ENCODE measurements around the gene KCNIP4.

Gene KCNIP4

GRCh38 chr4:21411086-21411485 is 537.5 kb downstream of the KCNIP4 start:
- no peak for TF ChIP-seq CTCF (conservative IDR thresholded peaks at IDR 0.05; ENCODE audit: low read depth, low read length)

GRCh38 chr4:21410372-21410771 is 538.2 kb downstream of the KCNIP4 start:
- no peaks in the 10 kb centered on the region for H3K27me3 ChIP-seq (ENCODE audit: insufficient read depth, low read depth)
- no peak overlapping the region for H3K9ac ChIP-seq

More at GRCh38 chr4:21411086-21411485, 537.5 kb downstream of the KCNIP4 start:
- Histone ChIP-seq H2AFZ (ENCODE audit: low read depth) (no peak overlapping the region), H3K4me1 (ENCODE audit: low read depth, poor library complexity, severe bottlenecking) (no peaks in the 10 kb centered on the region), H3K27ac (no peak overlapping the region), H3K4me2 (no peak overlapping the region), H3K79me2 (ENCODE audit: insufficient read depth, low read depth) (no peaks in the 10 kb centered on the region), H4K20me1 (ENCODE audit: insufficient read depth) (no peaks in the 10 kb centered on the region), H3K9ac (no peak overlapping the region), H3K27me3 (ENCODE audit: insufficient read depth, low read depth) (no peaks in the 10 kb centered on the region), H3K4me3 (IDR thresholded peaks at IDR 0.05; ENCODE audit: insufficient read depth, low read depth, low read length) (no peak overlapping the region), H3K36me3 (ENCODE audit: insufficient read depth) (no peaks in the 10 kb centered on the region)

GRCh38 chr4:21387683-21388082 is 560.9 kb downstream of the KCNIP4 start:
- Histone ChIP-seq H3K27ac (no peak overlapping the region), H3K4me2 (no peak overlapping the region), H4K20me1 (ENCODE audit: insufficient read depth) (no peaks in the 10 kb centered on the region), H3K27me3 (ENCODE audit: insufficient read depth, low read depth) (no peaks in the 10 kb centered on the region), H3K79me2 (ENCODE audit: insufficient read depth, low read depth) (no peaks in the 10 kb centered on the region), H3K9ac (no peak overlapping the region), H3K36me3 (ENCODE audit: insufficient read depth) (no peaks in the 10 kb centered on the region), H2AFZ (ENCODE audit: low read depth) (no peak overlapping the region), H3K4me3 (IDR thresholded peaks at IDR 0.05; ENCODE audit: insufficient read depth, low read depth, low read length) (no peak overlapping the region), H3K4me1 (ENCODE audit: low read depth, poor library complexity, severe bottlenecking) (no peaks in the 10 kb centered on the region)
- no peak for TF ChIP-seq CTCF (conservative IDR thresholded peaks at IDR 0.05; ENCODE audit: low read depth, low read length)

More at GRCh38 chr4:21410372-21410771, 538.2 kb downstream of the KCNIP4 start:
- Histone ChIP-seq H3K27ac (no peak overlapping the region), H3K4me3 (IDR thresholded peaks at IDR 0.05; ENCODE audit: insufficient read depth, low read depth, low read length) (no peak overlapping the region), H2AFZ (ENCODE audit: low read depth) (no peak overlapping the region), H3K4me2 (no peak overlapping the region), H3K79me2 (ENCODE audit: insufficient read depth, low read depth) (no peaks in the 10 kb centered on the region), H4K20me1 (ENCODE audit: insufficient read depth) (no peaks in the 10 kb centered on the region), H3K4me1 (ENCODE audit: low read depth, poor library complexity, severe bottlenecking) (no peaks in the 10 kb centered on the region), H3K36me3 (ENCODE audit: insufficient read depth) (no peaks in the 10 kb centered on the region)
- TF ChIP-seq CTCF (conservative IDR thresholded peaks at IDR 0.05; ENCODE audit: low read depth, low read length), result no peak

- H3K36me3 ChIP-seq (ENCODE audit: insufficient read depth), result no peaks in the 10 kb centered on the region
- no peak overlapping the region for H3K4me3 ChIP-seq (IDR thresholded peaks at IDR 0.05; ENCODE audit: insufficient read depth, low read depth, low read length)
- no peaks in the 10 kb centered on the region for H3K79me2 ChIP-seq (ENCODE audit: insufficient read depth, low read depth)
- no peaks in the 10 kb centered on the region for H3K4me1 ChIP-seq (ENCODE audit: low read depth, poor library complexity, severe bottlenecking)
- H2AFZ ChIP-seq (ENCODE audit: low read depth), result no peak overlapping the region
- H3K9ac ChIP-seq, result no peak overlapping the region
- no peak for TF ChIP-seq CTCF (conservative IDR thresholded peaks at IDR 0.05; ENCODE audit: low read depth, low read length)
- no peaks in the 10 kb centered on the region for H3K27me3 ChIP-seq (ENCODE audit: insufficient read depth, low read depth)
- no peak overlapping the region for H3K4me2 ChIP-seq
- H4K20me1 ChIP-seq (ENCODE audit: insufficient read depth), result no peaks in the 10 kb centered on the region
- H3K27ac ChIP-seq, result no peak overlapping the region
These were observed 562.3 kb downstream of the KCNIP4 start for GRCh38 chr4:21386166-21386780.

All from KMS-11 (cell line).